HEK293 (cell line): ENCODE data around the gene CD164.

ENCODE experiments used
- BCL11A ChIP-seq: fragments of 450-650 bp; formaldehyde crosslinking; IDR thresholded peaks from 2 replicates; pipeline ENCODE4 v1.5.1; 2016; ENCODE audit warnings: low read depth, missing biosample characterization, missing genetic modification characterization
- BCL11B ChIP-seq: fragments of 450-650 bp; formaldehyde crosslinking; IDR thresholded peaks from 2 replicates; pipeline ENCODE4 v1.5.1; 2016; ENCODE audit warnings: low read depth, missing biosample characterization, missing genetic modification characterization
- FEZF1 ChIP-seq: fragments of 450-650 bp; formaldehyde crosslinking; IDR thresholded peaks from 2 replicates; pipeline ENCODE4 v1.5.1; 2016; ENCODE audit warnings: missing biosample characterization, missing genetic modification characterization
- KLF10 ChIP-seq: fragments of 450-650 bp; IDR thresholded peaks from 2 replicates; pipeline ENCODE4 v1.5.1; 2018; ENCODE audit warnings: missing biosample characterization, mild to moderate bottlenecking, missing genetic modification characterization
- MYNN ChIP-seq: fragments of 450-650 bp; formaldehyde crosslinking; IDR thresholded peaks from 2 replicates; pipeline ENCODE4 v1.5.1; 2016; ENCODE audit warnings: missing biosample characterization, missing genetic modification characterization, borderline replicate concordance
- MZF1 ChIP-seq: fragments of 450-650 bp; formaldehyde crosslinking; IDR thresholded peaks from 2 replicates; pipeline ENCODE4 v1.5.1; 2017; ENCODE audit warnings: missing biosample characterization, missing genetic modification characterization, borderline replicate concordance
- SP3 ChIP-seq: fragments of 450-650 bp; formaldehyde crosslinking; IDR thresholded peaks from 2 replicates; pipeline ENCODE4 v1.5.1; 2016; ENCODE audit warnings: missing biosample characterization, missing genetic modification characterization
- ZBTB17 ChIP-seq: fragments of 450-650 bp; formaldehyde crosslinking; IDR thresholded peaks from 2 replicates; pipeline ENCODE4 v1.5.1; 2016; ENCODE audit warnings: missing biosample characterization, missing genetic modification characterization
- ZBTB48 ChIP-seq: fragments of 450-650 bp; formaldehyde crosslinking; IDR thresholded peaks from 2 replicates; pipeline ENCODE4 v1.5.1; 2016; ENCODE audit warnings: missing biosample characterization, missing genetic modification characterization
- ZFHX2 ChIP-seq: fragments of 450-650 bp; formaldehyde crosslinking; conservative IDR thresholded peaks from 2 replicates; pipeline ENCODE4 v1.5.1; 2016; ENCODE audit warnings: missing biosample characterization, missing genetic modification characterization
- ZFP3 ChIP-seq: fragments of 450-650 bp; formaldehyde crosslinking; IDR thresholded peaks from 2 replicates; pipeline ENCODE4 v1.5.1; 2016; ENCODE audit warnings: low read depth, missing biosample characterization, missing genetic modification characterization
- ZFP41 ChIP-seq: fragments of 450-650 bp; formaldehyde crosslinking; IDR thresholded peaks from 2 replicates; pipeline ENCODE4 v1.5.1; 2016; ENCODE audit warnings: missing biosample characterization, missing genetic modification characterization, borderline replicate concordance
- ZNF138 ChIP-seq: fragments of 450-650 bp; formaldehyde crosslinking; IDR thresholded peaks from 2 replicates; pipeline ENCODE4 v1.5.1; 2016; ENCODE audit warnings: missing biosample characterization, missing genetic modification characterization, borderline replicate concordance
- ZNF140 ChIP-seq: fragments of 450-650 bp; formaldehyde crosslinking; IDR thresholded peaks from 2 replicates; pipeline ENCODE4 v1.5.1; 2016; ENCODE audit warnings: missing biosample characterization, missing genetic modification characterization
- ZNF211 ChIP-seq: fragments of 450-650 bp; formaldehyde crosslinking; IDR thresholded peaks from 2 replicates; pipeline ENCODE4 v1.5.1; 2016; ENCODE audit warnings: low read depth, missing biosample characterization, missing genetic modification characterization
- ZNF239 ChIP-seq: fragments of 450-650 bp; formaldehyde crosslinking; IDR thresholded peaks from 2 replicates; pipeline ENCODE4 v1.5.1; 2016; ENCODE audit warnings: missing biosample characterization, missing genetic modification characterization
- ZNF354C ChIP-seq: fragments of 450-650 bp; formaldehyde crosslinking; IDR thresholded peaks from 2 replicates; pipeline ENCODE4 v1.5.1; 2016; ENCODE audit warnings: missing biosample characterization, missing genetic modification characterization, low read depth, borderline replicate concordance
- ZNF394 ChIP-seq: fragments of 450-650 bp; formaldehyde crosslinking; IDR thresholded peaks from 2 replicates; pipeline ENCODE4 v1.5.1; 2016; ENCODE audit warnings: missing biosample characterization, missing genetic modification characterization, mild to moderate bottlenecking, moderate library complexity, borderline replicate concordance
- ZNF423 ChIP-seq: fragments of 450-650 bp; formaldehyde crosslinking; IDR thresholded peaks from 2 replicates; pipeline ENCODE4 v1.5.1; 2016; ENCODE audit warnings: missing biosample characterization, missing genetic modification characterization
- ZNF501 ChIP-seq: fragments of 450-650 bp; formaldehyde crosslinking; IDR thresholded peaks from 2 replicates; pipeline ENCODE4 v1.5.1; 2016; ENCODE audit warnings: missing biosample characterization, missing genetic modification characterization
- ZNF777 ChIP-seq: fragments of 450-650 bp; formaldehyde crosslinking; IDR thresholded peaks from 2 replicates; pipeline ENCODE4 v1.5.1; 2017; ENCODE audit warnings: missing biosample characterization, missing genetic modification characterization, borderline replicate concordance
- TF ChIP-seq, protein P1 (sequence below): fragments of 450-650 bp; formaldehyde crosslinking; IDR thresholded peaks from 2 replicates; pipeline ENCODE4 v1.5.1; 2016; ENCODE audit warnings: missing biosample characterization, missing genetic modification characterization, borderline replicate concordance
- TF ChIP-seq, protein P2 (sequence below): fragments of 450-650 bp; formaldehyde crosslinking; IDR thresholded peaks from 2 replicates; pipeline ENCODE4 v1.5.1; 2016; ENCODE audit warnings: missing biosample characterization, missing genetic modification characterization
- TF ChIP-seq, protein P3 (sequence below): fragments of 450-650 bp; formaldehyde crosslinking; conservative IDR thresholded peaks from 2 replicates; pipeline ENCODE4 v1.5.1; 2016; ENCODE audit warnings: low read depth, missing biosample characterization, missing genetic modification characterization
- TF ChIP-seq, protein P4 (sequence below): fragments of 450-650 bp; formaldehyde crosslinking; IDR thresholded peaks from 2 replicates; pipeline ENCODE4 v1.5.1; 2016; ENCODE audit warnings: missing biosample characterization, missing genetic modification characterization
- TF ChIP-seq, protein P5 (sequence below): fragments of 450-650 bp; formaldehyde crosslinking; IDR thresholded peaks from 2 replicates; pipeline ENCODE4 v1.5.1; 2016; ENCODE audit warnings: missing biosample characterization, missing genetic modification characterization
- TF ChIP-seq, protein P6 (sequence below): fragments of 450-650 bp; formaldehyde crosslinking; IDR thresholded peaks from 2 replicates; pipeline ENCODE4 v1.5.1; 2016; ENCODE audit warnings: missing biosample characterization, missing genetic modification characterization

The CD164 gene

DNA sequence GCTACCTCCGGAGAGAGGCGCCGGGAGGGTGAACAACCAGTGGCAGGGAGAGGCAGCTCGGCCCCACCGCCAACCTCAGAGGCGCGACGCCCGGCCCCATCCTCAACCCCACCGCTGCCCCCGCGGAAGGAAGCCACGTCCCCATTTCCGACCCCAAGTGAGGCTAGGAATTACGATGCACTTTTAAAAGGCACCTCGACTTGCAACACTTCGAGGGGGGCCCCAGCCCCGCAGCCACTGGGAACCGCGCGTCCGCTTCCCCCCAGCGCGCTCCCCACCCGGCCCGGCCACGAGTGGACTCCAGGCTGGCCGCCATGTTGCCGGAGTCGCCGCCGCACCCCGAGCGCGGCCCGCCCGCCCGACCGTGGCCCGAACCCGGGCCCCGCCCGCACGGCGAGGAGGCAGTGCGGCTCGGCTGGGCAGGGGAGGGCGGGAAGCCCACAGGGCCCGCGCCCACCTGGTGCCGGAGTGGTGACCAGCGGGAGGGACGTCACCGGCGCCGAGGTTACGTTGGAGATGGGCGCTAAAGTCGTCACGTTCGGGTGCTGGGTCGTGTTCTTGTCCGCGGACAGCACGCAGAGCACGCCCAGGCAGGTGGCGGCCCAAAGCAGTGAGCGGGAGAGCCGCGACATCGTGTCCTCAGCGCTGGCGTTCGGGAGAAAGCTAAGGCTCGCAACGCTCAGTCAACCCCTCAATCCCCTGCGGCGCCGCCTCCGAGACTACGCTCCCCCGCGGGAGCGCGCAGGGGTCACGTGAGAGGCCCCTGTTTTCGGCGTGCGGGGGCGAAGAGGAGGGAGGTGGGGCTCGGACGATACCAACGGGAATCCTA lies at the start of gene CD164 (continued):
- no peak for TF ChIP-seq ZFP3 (tag by site-specific recombination)
- TF ChIP-seq ZBTB48, result peak; percentile 93
- TF ChIP-seq BCL11B, result no peak; the same call in 1 of the 2 replicates
- TF ChIP-seq FEZF1, result peak; percentile 16
- no peak; the same call in none of the 2 replicates for TF ChIP-seq ZNF501
- no peak; the same call in 1 of the 2 replicates for TF ChIP-seq ZBTB17 (tag by site-specific recombination)
- TF ChIP-seq ZNF394 (tag by site-specific recombination), result no peak
- TF ChIP-seq SP3 (tag by site-specific recombination), result no peak
- TF ChIP-seq ZNF211, result no peak
- TF ChIP-seq, protein P1, sequence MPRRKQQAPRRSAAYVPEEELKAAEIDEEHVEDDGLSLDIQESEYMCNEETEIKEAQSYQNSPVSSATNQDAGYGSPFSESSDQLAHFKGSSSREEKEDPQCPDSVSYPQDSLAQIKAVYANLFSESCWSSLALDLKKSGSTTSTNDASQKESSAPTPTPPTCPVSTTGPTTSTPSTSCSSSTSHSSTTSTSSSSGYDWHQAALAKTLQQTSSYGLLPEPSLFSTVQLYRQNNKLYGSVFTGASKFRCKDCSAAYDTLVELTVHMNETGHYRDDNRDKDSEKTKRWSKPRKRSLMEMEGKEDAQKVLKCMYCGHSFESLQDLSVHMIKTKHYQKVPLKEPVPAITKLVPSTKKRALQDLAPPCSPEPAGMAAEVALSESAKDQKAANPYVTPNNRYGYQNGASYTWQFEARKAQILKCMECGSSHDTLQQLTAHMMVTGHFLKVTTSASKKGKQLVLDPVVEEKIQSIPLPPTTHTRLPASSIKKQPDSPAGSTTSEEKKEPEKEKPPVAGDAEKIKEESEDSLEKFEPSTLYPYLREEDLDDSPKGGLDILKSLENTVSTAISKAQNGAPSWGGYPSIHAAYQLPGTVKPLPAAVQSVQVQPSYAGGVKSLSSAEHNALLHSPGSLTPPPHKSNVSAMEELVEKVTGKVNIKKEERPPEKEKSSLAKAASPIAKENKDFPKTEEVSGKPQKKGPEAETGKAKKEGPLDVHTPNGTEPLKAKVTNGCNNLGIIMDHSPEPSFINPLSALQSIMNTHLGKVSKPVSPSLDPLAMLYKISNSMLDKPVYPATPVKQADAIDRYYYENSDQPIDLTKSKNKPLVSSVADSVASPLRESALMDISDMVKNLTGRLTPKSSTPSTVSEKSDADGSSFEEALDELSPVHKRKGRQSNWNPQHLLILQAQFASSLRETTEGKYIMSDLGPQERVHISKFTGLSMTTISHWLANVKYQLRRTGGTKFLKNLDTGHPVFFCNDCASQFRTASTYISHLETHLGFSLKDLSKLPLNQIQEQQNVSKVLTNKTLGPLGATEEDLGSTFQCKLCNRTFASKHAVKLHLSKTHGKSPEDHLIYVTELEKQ (tag by site-specific recombination), result no peak
- TF ChIP-seq ZNF140 (tag by site-specific recombination), result peak; percentile 62; the same call in 1 of the 2 replicates
- TF ChIP-seq, protein P2, sequence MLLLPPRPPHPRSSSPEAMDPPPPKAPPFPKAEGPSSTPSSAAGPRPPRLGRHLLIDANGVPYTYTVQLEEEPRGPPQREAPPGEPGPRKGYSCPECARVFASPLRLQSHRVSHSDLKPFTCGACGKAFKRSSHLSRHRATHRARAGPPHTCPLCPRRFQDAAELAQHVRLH, result 0 out of 2 replicates have a peak, but pooled peaks have one; percentile 33
- TF ChIP-seq BCL11A, result no peak
- no peak for TF ChIP-seq ZNF354C (tag by site-specific recombination)
- no peak for TF ChIP-seq KLF10 (tag by site-specific recombination)
- TF ChIP-seq ZNF423 (tag by site-specific recombination), result peak; percentile 51
- no peak for TF ChIP-seq ZFP41 (tag by site-specific recombination)
- TF ChIP-seq ZFHX2 (tag by site-specific recombination), result peak; percentile 90
- TF ChIP-seq, protein P3, sequence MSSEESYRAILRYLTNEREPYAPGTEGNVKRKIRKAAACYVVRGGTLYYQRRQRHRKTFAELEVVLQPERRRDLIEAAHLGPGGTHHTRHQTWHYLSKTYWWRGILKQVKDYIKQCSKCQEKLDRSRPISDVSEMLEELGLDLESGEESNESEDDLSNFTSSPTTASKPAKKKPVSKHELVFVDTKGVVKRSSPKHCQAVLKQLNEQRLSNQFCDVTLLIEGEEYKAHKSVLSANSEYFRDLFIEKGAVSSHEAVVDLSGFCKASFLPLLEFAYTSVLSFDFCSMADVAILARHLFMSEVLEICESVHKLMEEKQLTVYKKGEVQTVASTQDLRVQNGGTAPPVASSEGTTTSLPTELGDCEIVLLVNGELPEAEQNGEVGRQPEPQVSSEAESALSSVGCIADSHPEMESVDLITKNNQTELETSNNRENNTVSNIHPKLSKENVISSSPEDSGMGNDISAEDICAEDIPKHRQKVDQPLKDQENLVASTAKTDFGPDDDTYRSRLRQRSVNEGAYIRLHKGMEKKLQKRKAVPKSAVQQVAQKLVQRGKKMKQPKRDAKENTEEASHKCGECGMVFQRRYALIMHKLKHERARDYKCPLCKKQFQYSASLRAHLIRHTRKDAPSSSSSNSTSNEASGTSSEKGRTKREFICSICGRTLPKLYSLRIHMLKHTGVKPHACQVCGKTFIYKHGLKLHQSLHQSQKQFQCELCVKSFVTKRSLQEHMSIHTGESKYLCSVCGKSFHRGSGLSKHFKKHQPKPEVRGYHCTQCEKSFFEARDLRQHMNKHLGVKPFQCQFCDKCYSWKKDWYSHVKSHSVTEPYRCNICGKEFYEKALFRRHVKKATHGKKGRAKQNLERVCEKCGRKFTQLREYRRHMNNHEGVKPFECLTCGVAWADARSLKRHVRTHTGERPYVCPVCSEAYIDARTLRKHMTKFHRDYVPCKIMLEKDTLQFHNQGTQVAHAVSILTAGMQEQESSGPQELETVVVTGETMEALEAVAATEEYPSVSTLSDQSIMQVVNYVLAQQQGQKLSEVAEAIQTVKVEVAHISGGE (tag by site-specific recombination), result no peak
- TF ChIP-seq, protein P4, sequence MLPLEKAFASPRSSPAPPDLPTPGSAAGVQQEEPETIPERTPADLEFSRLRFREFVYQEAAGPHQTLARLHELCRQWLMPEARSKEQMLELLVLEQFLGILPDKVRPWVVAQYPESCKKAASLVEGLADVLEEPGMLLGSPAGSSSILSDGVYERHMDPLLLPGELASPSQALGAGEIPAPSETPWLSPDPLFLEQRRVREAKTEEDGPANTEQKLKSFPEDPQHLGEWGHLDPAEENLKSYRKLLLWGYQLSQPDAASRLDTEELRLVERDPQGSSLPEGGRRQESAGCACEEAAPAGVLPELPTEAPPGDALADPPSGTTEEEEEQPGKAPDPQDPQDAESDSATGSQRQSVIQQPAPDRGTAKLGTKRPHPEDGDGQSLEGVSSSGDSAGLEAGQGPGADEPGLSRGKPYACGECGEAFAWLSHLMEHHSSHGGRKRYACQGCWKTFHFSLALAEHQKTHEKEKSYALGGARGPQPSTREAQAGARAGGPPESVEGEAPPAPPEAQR (tag by site-specific recombination), result no peak
- TF ChIP-seq, protein P5, sequence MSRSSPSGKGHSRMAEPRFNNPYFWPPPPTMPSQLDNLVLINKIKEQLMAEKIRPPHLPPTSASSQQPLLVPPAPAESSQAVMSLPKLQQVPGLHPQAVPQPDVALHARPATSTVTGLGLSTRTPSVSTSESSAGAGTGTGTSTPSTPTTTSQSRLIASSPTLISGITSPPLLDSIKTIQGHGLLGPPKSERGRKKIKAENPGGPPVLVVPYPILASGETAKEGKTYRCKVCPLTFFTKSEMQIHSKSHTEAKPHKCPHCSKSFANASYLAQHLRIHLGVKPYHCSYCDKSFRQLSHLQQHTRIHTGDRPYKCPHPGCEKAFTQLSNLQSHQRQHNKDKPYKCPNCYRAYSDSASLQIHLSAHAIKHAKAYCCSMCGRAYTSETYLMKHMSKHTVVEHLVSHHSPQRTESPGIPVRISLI, result no peak
- TF ChIP-seq, protein P6, sequence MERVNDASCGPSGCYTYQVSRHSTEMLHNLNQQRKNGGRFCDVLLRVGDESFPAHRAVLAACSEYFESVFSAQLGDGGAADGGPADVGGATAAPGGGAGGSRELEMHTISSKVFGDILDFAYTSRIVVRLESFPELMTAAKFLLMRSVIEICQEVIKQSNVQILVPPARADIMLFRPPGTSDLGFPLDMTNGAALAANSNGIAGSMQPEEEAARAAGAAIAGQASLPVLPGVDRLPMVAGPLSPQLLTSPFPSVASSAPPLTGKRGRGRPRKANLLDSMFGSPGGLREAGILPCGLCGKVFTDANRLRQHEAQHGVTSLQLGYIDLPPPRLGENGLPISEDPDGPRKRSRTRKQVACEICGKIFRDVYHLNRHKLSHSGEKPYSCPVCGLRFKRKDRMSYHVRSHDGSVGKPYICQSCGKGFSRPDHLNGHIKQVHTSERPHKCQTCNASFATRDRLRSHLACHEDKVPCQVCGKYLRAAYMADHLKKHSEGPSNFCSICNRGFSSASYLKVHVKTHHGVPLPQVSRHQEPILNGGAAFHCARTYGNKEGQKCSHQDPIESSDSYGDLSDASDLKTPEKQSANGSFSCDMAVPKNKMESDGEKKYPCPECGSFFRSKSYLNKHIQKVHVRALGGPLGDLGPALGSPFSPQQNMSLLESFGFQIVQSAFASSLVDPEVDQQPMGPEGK (tag by site-specific recombination), result peak; percentile 54
- TF ChIP-seq MYNN (tag by site-specific recombination), result no peak
- TF ChIP-seq ZNF138 (tag by site-specific recombination), result no peak
- no peak for TF ChIP-seq ZNF777 (tag by site-specific recombination)
- TF ChIP-seq MZF1 (tag by site-specific recombination), result peak; percentile 44; the same call in 1 of the 2 replicates
- peak; percentile 60; the same call in 1 of the 2 replicates for TF ChIP-seq ZNF239 (tag by site-specific recombination)
